Measurements from ENCODE around the gene MARK3.

GRCh38 chr14:103428723-103429556, 43.7 kb downstream of the MARK3 start:
- TF ChIP-seq CTCF (conservative IDR thresholded peaks at IDR 0.05) (no peak), ZFX (IDR thresholded peaks at IDR 0.05) (no peak)
